Endothelial cell of hepatic sinusoid (primary cell): ENCODE results near the gene HSPA14.
"Not testable (repeated sequence)": the region's sequence is repeated elsewhere in the genome, so short reads cannot be mapped to it uniquely, and the experiment has no call there.

Experiments used
- in situ Hi-C: cut with HindIII; loops from 2 replicates; pipeline ENCODE4 v1.10.0; 2017; ENCODE audit warnings: low sequenced_read_pairs

Gene HSPA14

GRCh38 chr10:14879124-14879927 is 41.2 kb downstream of the HSPA14 start:
- in situ Hi-C loops = loop anchor here (10.0 kb wide), 1 partner anchor 85 kb away; no protein-coding TSS in a partner anchor

DNA sequence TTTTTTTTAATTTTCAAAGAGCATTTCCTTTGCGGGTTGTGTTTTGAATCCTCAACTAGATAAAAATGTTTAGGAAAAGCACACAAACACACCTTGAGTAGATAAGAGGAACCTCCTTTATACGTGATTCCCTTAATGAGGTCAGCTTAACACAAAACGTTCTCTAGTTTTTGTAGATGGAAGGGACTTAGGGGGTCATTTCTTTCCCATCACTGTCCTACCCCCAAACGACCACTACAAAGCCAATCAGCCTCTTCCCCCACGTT is 41.8 kb downstream of the HSPA14 start:
- in situ Hi-C loops = loop anchor here (5.0 to 10.0 kb wide), 2 partner anchors 43 to 85 kb away; partner anchors contain the start of genes CDNF, HSPA14 and MSANTD7

DNA sequence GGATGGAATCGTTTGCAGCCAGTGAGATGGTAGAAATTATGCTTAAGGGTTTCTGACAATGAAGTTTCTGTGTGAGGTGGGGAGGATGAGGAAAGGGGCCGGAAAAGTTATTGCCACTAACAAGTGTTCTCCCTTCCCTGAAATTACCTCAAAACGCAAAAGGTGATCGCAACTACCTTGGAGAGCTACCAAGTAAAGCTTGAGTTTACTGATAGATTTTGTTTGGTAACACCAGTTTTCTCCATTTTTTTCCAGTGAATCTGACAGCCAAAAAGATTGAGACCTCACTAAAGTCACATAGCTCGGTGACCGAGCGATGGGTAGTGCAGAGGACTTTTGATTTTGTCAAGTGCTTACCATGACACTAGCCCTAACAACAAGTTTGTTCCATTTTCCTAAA is 42.1 kb downstream of the HSPA14 start:
- in situ Hi-C loops = loop anchor here (5.0 kb wide), 1 partner anchor 43 kb away; the partner anchor contains the start of genes CDNF, HSPA14 and MSANTD7

- in situ Hi-C loops = loop anchor here (5.0 kb wide), 1 partner anchor 47 kb away; the partner anchor contains the start of genes CDNF, HSPA14 and MSANTD7
Measured at GRCh38 chr10:14884082-14884481, 46.0 kb downstream of the HSPA14 start.

GRCh38 chr10:14889318-14889717 is 51.2 kb downstream of the HSPA14 start:
- in situ Hi-C loops = no loop called here

GRCh38 chr10:14891151-14891550 is 53.0 kb downstream of the HSPA14 start:
- in situ Hi-C loops = no loop called here

DNA sequence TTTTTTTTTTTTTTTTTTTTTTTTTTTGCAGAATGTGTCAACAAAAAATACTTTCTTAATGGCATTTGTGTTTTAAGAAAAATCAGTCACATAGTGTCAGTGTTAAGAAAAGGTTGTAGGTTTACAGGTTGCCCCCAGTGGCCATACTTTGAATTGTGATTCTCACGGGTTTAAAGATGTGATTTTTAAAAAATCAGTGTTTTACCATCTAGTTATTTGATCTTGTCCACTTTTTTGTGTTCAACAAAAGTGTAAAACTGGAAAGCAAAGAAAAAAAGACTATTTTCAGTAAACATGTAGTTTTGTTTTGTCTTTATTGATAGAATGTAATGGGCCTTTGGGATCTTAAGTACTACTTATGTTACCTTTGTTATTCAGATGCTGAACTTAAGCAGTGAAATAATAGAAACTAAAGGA is 66.2 kb downstream of the HSPA14 start:
- in situ Hi-C loops = no loop called here

DNA sequence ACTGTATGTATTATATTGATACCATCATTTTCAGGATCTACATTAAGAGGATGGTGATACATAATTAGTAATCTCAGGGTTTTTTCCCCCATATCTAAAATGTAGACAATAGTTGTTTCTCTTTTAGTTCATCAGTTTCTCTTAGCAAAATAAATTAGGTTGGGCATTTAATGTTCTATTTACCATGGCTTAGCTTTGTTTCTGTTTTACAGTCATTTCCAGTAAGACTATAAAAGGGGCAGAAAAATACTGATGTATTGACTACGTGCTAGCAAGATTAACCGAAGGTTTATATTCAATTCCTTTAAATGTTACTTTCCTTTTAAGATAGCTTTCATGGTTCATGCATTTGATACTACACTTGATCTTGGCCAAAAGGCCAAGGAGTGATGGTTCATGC is 66.8 kb downstream of the HSPA14 start:
- in situ Hi-C loops = no loop called here

DNA sequence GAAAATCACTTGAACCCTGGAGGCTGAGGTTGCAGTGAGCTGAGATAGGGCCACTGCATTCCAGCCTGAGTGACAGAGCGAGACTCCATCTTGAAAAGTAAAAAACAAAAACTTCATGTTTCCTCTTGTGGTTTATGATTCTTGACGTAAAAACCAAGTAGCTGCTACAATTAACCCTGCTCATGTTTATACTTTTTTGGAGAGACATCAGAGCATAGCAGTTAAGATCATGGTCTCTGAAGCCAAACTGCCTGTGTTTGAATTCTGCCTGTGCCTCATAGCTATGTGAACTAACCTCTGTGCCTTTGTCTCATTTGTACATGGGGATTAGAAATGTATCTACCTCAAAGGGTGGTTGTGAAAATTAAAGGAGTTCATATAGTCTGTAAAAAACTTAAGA is 67.8 kb downstream of the HSPA14 start:
- in situ Hi-C loops = no loop called here

DNA sequence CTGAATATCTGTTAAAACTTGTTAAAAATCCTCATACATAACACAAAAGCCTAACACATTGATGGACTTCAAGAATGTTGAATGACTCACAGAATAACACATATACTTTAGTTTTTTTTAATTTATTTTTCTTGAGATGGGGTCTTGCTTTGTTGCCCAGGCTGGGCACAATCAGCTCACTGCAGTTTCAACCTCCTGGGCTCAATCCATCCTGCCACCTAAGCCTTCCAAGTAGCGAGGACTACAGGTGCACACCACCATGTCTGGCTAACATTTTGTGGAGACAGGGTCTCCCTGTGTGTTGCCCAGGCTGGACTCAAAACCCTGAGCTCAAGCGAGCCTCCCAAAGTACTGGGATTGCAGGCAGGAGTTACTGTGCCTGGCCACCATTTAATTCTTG is 68.7 kb downstream of the HSPA14 start:
- in situ Hi-C loops = no loop called here

- in situ Hi-C loops = not testable (repeated sequence)
Measured at GRCh38 chr10:14907591-14907990, 69.5 kb downstream of the HSPA14 start.

DNA sequence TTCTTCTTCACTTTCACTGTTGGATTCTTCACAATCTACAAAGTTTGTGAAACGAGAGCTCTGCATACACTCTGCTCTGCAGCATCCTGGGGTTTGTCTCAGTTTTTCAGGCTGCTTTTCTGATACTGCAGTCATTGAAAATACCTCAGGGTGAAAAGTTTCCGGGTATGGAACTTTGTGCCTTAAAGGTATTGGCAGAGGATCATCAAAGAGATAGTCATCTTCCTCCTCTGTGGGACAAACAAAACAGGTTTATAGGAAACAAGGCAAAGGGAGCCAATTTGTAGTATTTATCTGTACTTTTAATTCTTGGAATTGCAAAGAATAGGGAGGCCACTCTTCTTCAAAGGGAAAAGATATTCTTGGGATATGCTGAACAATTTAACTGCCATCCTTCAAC is 71.0 kb downstream of the HSPA14 start:
- in situ Hi-C loops = no loop called here

DNA sequence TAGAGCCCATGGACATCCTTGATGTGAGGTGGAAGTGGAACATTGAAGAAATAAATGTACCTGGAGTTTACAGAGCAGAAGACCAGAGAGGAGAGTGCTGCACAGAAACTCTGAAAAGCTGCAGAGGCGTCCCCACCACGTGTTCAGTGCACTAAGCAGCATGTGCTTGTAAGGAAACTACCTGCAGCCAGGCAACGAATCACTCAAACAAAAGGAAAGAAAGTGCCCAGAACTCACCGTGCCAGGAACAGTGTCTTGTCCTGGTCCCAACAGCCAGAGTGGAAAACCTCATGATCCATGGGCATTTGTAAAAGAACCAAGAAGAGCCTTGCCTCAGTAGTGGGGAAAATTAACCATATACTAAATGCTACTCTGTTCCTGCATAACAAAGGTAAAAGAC is 72.8 kb downstream of the HSPA14 start:
- in situ Hi-C loops = no loop called here

GRCh38 chr10:14911801-14912200 is 73.7 kb downstream of the HSPA14 start:
- in situ Hi-C loops = no loop called here

DNA sequence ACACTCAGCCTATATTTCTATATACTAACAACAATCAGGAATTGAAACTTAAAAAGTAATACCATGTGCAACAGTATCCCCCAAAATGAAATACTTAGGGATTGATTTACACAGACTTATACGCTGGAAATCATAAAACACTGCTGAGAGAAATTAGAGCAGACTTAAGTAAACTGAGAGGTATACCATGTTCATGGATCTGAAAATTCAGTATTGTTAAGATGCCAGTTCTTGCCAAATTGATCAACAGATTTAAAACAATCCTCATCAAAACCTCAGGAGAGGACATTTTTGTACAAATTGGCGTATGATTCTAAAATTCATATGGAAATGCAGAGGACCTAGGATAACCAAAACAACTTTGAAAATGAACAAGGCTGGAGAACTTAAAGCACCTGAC is 78.5 kb downstream of the HSPA14 start:
- in situ Hi-C loops = no loop called here

GRCh38 chr10:14917827-14918226 is 79.7 kb downstream of the HSPA14 start:
- in situ Hi-C loops = no loop called here

GRCh38 chr10:14918964-14919363 is 80.9 kb downstream of the HSPA14 start:
- in situ Hi-C loops = no loop called here
